Uterine smooth muscle cell (primary cell): ENCODE results near the gene ASAH2. TPM values are rescaled to one million over a fixed set of nuclear protein-coding genes. Genes with fewer than 3 reads are reported as not detected.

Source experiments
- total RNA-seq: library from RNA; depleted of rRNA; stranded (reverse); fragments of >200 nt; gene quantifications from 2 replicates; pipeline ENCODE4 v1.2.3, GENCODE V29; 2014

ASAH2 gene
- total RNA-seq, result 0.75 and 0.77 TPM in 2 replicates

DNA sequence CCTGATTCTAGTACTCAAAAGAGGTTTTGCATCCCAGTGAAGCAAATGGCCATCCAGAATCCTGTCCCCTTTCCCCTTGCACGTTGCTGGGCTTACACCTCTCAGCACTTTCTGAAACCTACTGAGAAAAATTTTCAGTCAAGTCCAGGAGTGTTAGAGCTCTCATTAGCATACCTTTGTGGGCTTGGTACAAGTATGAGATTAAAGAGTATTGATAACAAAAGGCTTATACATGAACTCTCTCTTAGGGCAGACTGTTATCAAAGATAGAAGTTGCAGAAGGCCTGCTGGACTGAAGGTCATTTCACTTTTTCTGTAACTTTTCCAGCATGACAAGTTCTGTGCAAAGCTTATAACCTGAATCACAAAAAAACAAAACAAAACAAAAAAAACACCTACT lies at the start of gene ASAH2:
ASAH2 (minus strand) TSS at position 123 of the 400 bp plus-strand sequence. CDS start 2,906 bp downstream, outside the sequence.

Other genes with a start within 250 kb of the ASAH2 start
- 45.5 and 77.6 TPM in 2 replicates for gene WASHC2A, start 183.6 kb downstream of the ASAH2 start, total RNA-seq